ENCODE data around the gene OPHN1. TPM values are rescaled to one million over a fixed set of nuclear protein-coding genes. Genes with fewer than 3 reads are reported as not detected.

The OPHN1 gene
- total RNA-seq, 2 experiments from 2014 or later, result not detected

GRCh38 chrX:68254738-68255645 lies 178.3 kb downstream of the OPHN1 start:
- no peak for TF ChIP-seq CTCF (IDR thresholded peaks at IDR 0.05)
- Histone ChIP-seq H3K27me3 (ENCODE audit: control insufficient read depth in 1 of 2, insufficient read depth in 2 of 2, low read length in 2 of 2) (peaks cover 0 to 3% of the 10 kb centered on the region in 2 experiments), H3K4me3 (ENCODE audit: low read length) (no peak overlapping the region), H3K27ac (ENCODE audit: low read depth in 1 of 2, low read length in 2 of 2) (no peak overlapping the region), H3K36me3 (ENCODE audit: insufficient read depth, low read length) (no peaks in the 10 kb centered on the region), H3K9me3 (ENCODE audit: control insufficient read depth in 1 of 2, insufficient read depth in 1 of 2, low read length in 2 of 2) (no peaks in the 10 kb centered on the region), H3K4me1 (ENCODE audit: insufficient read depth, low read length) (no peaks in the 10 kb centered on the region)
- ChIA-PET CTCF (no interaction called here), POLR2A (no interaction called here)
- ATAC-seq (ENCODE audit: poor library complexity) (no peak), DNase-seq (no peak)
- Mint-ChIP-seq H3K4me3 (no peak overlapping the region), H3K36me3 (ENCODE audit: low read depth) (no peaks in the 10 kb centered on the region), H3K27ac (no peak overlapping the region), H3K9me3 (no peaks in the 10 kb centered on the region), H3K4me1 (ENCODE audit: low read depth) (no peaks in the 10 kb centered on the region), H3K27me3 (no peaks in the 10 kb centered on the region)
- intact Hi-C loops (cut with DNase I, micrococcal nuclease), result no loop called here

DNA sequence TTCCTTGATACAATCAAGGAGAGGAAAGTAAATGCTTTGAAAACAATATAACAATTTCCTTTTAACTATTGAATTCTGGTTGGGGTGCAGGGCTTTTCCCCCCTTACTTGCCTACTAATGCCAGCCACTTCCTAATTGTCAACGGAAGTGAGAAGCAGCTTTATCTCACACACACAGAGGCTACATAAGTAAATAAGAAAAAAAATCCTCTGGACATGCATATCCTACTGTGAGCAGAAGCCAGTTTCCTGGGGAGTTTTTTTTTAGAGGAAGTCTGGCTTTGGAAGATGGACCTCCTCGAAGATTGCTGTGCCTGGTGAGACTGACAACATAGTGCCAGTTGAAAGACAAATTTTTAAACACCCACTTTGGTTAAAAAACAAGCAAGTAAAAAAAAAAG lies 180.6 kb downstream of the OPHN1 start:
- ChIA-PET CTCF (no interaction called here), POLR2A (no interaction called here)
- no peak overlapping the region for H3K27ac ChIP-seq (ENCODE audit: low read depth in 1 of 2, low read length in 2 of 2)
- H3K36me3 ChIP-seq (ENCODE audit: insufficient read depth, low read length), result no peaks in the 10 kb centered on the region
- intact Hi-C loops (cut with DNase I, micrococcal nuclease), result no loop called here
- Mint-ChIP-seq H3K27ac (no peak overlapping the region), H3K4me1 (ENCODE audit: low read depth) (no peaks in the 10 kb centered on the region), H3K36me3 (ENCODE audit: low read depth) (no peaks in the 10 kb centered on the region), H3K9me3 (no peaks in the 10 kb centered on the region), H3K4me3 (no peak overlapping the region), H3K27me3 (no peaks in the 10 kb centered on the region)
- H3K4me1 ChIP-seq (ENCODE audit: insufficient read depth, low read length), result no peaks in the 10 kb centered on the region
- no peak for DNase-seq
- no peak for ATAC-seq (ENCODE audit: poor library complexity)
- H3K4me3 ChIP-seq (ENCODE audit: low read length), result no peak overlapping the region
- H3K27me3 ChIP-seq (ENCODE audit: control insufficient read depth in 1 of 2, insufficient read depth in 2 of 2, low read length in 2 of 2), result no peaks in the 10 kb centered on the region
- TF ChIP-seq CTCF (IDR thresholded peaks at IDR 0.05), result no peak
- no peaks in the 10 kb centered on the region for H3K9me3 ChIP-seq (ENCODE audit: control insufficient read depth in 1 of 2, insufficient read depth in 1 of 2, low read length in 2 of 2)

DNA sequence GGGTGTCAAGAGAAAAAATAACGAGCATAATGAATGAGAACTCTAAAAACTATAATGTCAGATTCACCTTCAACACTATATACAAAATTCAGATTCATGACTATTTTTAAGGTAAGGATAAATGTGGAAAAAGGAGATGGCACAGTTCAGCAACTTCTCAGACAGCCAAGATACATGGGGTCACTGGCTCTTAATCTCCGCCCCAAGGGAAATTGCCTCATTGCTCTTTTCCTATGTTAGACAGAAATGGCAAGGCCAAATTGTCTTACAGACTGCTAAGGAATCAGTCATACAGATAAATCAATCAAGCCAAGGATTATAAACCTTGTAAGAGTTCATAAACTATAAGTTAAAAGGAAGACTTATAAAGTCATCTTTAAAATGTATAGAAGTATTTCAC lies 183.4 kb downstream of the OPHN1 start:
- Histone ChIP-seq H3K4me1 (ENCODE audit: insufficient read depth, low read length) (no peaks in the 10 kb centered on the region), H3K27me3 (ENCODE audit: control insufficient read depth in 1 of 2, insufficient read depth in 2 of 2, low read length in 2 of 2) (no peaks in the 10 kb centered on the region), H3K27ac (ENCODE audit: low read depth in 1 of 2, low read length in 2 of 2) (no peak overlapping the region), H3K36me3 (ENCODE audit: insufficient read depth, low read length) (no peaks in the 10 kb centered on the region), H3K9me3 (ENCODE audit: control insufficient read depth in 1 of 2, insufficient read depth in 1 of 2, low read length in 2 of 2) (no peaks in the 10 kb centered on the region), H3K4me3 (ENCODE audit: low read length) (no peak overlapping the region)
- ChIA-PET POLR2A (no interaction called here), CTCF (no interaction called here)
- intact Hi-C loops (cut with DNase I, micrococcal nuclease), result no loop called here
- H3K4me1 Mint-ChIP-seq (ENCODE audit: low read depth), result no peaks in the 10 kb centered on the region
- no peak overlapping the region for H3K4me3 Mint-ChIP-seq
- DNase-seq (no peak), ATAC-seq (ENCODE audit: poor library complexity) (no peak)
- H3K9me3 Mint-ChIP-seq, result no peaks in the 10 kb centered on the region
- H3K27me3 Mint-ChIP-seq, result no peaks in the 10 kb centered on the region
- TF ChIP-seq CTCF (IDR thresholded peaks at IDR 0.05), result no peak
- no peaks in the 10 kb centered on the region for H3K36me3 Mint-ChIP-seq (ENCODE audit: low read depth)
- no peak overlapping the region for H3K27ac Mint-ChIP-seq
